Loucy (cell line): Measurements from ENCODE around the gene TBKBP1.

Source experiments
- EZH2phosphoT487 ChIP-seq: fragments of 200-600 bp; IDR thresholded peaks from 2 replicates; pipeline ENCODE4 v1.6.1; 2018; ENCODE audit warnings: antibody characterized with exemption, mild to moderate bottlenecking, moderate library complexity, borderline replicate concordance
- TF ChIP-seq, protein P1 (sequence below): fragments of 200-600 bp; sonication (generic); conservative IDR thresholded peaks from 2 replicates; pipeline ENCODE4 v1.5.1; 2014; ENCODE audit warnings: mild to moderate bottlenecking, antibody characterized with exemption, low read length

- TF ChIP-seq, protein P1, sequence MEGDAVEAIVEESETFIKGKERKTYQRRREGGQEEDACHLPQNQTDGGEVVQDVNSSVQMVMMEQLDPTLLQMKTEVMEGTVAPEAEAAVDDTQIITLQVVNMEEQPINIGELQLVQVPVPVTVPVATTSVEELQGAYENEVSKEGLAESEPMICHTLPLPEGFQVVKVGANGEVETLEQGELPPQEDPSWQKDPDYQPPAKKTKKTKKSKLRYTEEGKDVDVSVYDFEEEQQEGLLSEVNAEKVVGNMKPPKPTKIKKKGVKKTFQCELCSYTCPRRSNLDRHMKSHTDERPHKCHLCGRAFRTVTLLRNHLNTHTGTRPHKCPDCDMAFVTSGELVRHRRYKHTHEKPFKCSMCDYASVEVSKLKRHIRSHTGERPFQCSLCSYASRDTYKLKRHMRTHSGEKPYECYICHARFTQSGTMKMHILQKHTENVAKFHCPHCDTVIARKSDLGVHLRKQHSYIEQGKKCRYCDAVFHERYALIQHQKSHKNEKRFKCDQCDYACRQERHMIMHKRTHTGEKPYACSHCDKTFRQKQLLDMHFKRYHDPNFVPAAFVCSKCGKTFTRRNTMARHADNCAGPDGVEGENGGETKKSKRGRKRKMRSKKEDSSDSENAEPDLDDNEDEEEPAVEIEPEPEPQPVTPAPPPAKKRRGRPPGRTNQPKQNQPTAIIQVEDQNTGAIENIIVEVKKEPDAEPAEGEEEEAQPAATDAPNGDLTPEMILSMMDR, result no peak
- TF ChIP-seq EZH2phosphoT487, result no peak
These were observed 3.0 kb downstream of the TBKBP1 start for GRCh38 chr17:47696717-47697642.
